NCI-H187 treated with DMSO at 0.1 percent for 48 hours (cell line): ENCODE results near the gene RFX5.
"Not testable (repeated sequence)": the region's sequence is repeated elsewhere in the genome, so short reads cannot be mapped to it uniquely, and the experiment has no call there.

Source experiments
- DNase-seq: peaks from one replicate; lab custom pipeline; 2025; lab: John Stamatoyannopoulos, UW

The RFX5 gene

DNA sequence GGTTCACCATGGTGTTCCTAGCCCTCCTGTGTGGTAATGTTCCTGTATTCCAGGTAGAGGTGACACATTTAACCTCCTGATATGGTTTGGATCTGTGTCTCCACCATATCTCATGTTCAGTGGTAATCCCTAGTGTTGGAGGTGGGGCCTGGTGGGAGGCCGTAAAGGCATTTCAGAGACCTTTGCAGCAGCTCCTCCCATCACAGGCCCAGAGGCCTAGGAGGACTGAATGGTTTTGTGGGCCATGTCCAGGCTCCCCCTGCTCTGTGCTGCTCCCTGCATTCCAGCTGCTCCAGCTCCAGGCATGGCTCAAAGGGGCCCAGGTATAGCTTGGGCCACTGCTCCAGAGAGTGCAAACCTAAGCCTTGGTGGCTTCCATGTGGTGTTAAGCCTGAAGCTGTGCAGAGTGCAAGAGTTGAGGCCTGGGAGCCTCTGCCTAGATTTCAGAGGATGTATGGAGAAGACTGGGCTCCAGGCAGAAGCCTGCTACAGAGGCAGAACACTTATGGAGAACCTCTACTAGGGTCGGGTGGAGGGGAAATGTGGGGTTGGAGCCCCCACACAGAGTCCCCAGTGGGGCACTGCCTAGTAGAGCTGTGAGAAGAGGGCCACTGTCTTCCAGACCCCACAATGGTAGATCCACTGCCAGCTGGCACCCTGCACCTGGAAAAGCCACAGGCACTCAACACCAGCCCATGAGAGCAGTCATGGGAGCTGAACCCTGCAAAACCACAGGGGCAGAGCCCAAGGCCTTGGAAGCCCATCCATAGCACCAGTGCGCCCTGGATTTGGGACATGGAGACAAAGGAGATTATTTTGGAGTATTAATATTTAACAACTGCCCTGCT, 15.5 kb upstream of the RFX5 start:
- no peak for DNase-seq

DNA sequence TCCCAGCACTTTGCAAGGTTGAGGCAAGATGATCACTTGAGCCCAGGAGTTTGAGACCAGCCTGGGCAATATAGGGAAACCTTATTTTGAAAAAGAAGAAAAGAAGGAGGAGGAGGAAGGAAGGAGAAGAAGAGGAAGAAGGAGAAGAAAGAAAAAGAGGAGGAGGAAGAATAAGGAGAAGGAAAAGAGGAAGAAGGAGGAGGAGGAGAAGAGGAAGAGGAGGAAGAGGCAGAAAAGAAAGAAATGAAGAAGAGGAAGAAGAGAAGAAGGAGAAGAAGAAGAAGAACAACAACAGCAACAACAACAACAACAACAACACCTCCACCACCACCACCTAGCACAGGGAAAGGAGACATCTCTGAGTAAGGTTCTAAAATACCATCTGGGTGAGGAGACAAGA, 14.8 kb upstream of the RFX5 start:
- DNase-seq: no peak

DNA sequence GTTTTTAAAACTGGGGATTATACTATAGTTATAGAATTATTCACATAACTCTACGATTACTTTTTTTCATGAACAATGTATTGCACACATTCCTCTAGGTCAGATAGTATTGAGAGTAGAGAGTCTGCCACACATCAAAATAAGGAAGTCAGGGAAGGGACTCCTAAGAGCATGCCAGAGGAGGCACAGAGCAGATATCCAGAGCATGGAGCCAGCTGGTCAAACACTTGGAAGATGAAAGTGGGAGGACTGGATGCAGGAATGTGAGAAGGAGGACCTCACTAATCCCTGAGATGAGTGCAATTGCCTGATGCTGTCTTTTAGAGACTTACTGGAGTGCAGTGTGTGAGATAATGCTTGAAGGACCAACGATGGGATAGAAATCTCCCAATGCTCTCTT, 9.6 kb upstream of the RFX5 start:
- no peak for DNase-seq

DNA sequence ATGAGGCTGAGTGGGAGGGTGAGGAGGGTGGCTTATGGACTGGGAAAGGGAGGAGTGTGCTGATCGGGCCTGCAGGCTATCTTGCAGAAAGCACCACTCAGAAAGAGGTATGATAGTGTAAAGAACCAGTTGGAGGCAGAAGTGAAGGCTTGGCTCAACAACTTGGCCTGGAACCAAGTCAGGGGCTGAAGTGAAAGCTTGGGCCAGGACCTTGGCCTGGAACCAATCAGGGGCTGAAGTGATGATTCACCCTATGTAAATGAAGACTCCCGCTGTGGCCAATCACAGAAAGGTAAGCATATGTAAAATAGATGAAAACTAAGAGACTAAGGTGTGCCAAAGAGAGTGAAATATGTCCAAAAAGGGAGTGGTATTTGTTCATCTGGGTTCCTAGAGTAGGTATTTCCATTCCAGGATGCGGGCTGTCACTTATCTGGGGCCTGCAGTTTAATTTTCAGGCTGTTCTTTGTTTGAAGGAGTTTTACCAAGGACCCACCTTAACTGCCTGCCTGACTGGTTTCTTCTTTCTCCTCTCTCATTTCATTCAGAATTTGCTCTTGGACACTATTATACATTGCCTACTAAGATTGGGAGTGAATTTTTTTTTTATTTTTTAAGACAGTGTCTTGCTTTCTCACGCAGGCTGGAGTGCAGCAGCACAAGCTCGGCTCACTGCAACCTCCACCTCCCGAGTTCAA, 5.1 kb upstream of the RFX5 start:
- DNase-seq: no peak

DNA sequence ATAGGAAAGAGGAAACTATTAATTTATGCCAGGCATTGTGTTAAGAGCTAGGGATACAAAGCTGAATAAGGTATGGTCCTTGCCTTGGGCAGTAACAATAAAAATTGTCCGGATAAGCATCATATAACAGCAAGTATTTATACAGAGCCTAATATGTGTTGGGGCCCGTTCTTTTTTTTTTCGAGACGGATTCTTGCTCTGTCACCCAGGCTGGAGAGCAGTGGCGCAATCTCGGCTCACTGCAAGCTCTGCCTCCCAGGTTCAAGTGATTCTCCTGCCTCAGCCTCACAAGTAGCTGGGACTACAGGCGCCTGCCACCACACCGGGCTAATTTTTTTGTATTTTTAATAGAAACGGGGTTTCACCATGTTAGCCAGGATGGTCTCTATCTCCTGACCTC, 3.3 kb upstream of the RFX5 start:
- not testable (repeated sequence) for DNase-seq

DNA sequence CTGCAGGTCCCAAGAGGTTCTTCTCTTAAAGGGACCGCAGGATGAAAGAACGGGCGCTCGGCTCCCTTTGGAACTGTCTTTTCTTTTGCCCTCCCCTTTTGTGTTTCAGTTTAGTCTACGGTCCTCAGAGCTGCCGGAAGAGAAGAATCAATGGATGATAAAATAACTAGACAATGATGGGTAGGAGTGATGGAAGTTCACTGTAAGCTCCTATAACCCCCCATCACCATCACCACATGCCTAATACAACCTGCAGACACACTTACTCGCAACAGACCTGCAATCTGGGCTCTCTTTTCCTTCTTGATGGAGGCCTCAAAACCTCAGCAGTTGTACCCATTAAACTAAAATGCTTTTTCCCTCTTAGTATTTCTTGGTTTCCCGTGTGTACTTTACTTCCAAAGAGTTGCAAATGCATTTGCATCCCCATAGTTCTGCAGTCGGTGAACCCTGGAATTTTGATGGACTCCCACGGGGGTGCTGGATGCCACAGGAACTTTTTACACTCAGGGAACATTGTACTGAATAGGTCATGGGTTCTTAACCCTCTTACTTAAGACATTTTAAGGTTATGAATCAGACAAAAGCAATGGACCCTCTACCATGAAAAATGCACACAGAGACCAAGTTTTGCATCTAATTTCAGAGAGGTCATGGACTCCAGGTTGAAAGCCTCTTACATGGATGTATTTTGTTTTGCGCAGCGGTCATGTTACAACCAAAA, 633 bp upstream of the RFX5 start:
- DNase-seq: no peak

- DNase-seq: no peak
These were observed 827 bp downstream of the RFX5 start for GRCh38 chr1:151346082-151346768.

DNA sequence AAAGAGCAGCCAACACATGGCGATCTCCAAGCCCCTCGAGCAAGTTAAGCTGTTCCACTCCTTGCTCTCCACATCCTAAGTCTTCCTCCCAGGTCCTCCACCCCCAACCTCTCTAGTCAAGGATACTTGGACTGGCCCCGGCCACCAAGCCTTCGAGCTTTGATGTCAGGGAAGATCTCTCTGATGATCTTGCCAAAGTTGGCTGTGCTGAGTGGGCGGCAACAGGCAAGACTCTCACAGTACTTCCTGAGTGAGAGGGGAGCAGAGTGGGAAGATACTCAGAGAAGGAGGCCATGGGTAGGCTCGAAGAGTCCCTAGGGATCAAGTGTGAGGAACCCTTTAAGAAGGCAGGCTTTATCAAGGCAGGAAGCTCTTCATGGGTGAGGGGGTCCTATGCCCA, 2.8 kb downstream of the RFX5 start:
- DNase-seq: no peak

DNA sequence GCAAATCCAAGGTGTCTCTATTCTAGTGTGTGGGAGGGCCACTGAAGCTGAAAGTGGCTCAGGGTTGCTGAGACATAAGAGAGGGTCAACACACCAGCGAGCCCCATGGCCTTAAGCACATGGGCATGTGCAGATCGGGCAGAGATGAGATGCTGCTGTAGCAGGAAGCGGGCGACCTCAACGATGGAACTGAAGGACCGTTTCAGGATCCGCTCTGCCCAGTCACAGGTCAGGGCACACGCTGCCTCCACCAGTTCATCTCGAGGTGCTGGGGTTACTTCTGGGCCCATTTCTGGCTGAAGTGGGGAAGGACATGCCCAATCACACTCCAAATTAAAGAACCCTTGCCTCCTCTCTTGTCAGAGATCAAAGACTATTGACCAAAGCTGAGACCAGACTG, 3.5 kb downstream of the RFX5 start:
- DNase-seq: no peak

DNA sequence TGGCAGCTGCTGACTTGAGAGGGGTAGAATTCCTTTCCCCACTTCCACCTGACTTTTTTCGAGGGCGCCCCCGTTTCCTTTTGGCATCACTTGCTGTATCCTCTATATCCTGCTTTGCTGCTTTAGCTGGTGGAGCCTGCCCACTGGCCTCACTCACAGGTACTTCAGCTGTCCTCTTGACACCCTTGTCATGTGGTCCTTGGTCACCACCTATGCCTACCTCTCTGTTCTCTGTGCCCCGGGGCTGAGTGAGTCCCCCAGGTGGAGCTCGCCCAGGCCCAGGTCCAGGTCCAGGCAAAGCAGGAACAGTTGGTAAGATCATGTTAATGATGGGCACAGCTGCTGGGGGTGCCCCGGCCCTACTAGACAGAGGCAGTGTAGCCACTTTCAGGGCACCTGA, 4.5 kb downstream of the RFX5 start:
- no peak for DNase-seq

- DNase-seq: no peak
These were observed 5.0 kb downstream of the RFX5 start for GRCh38 chr1:151342021-151342420.

DNA sequence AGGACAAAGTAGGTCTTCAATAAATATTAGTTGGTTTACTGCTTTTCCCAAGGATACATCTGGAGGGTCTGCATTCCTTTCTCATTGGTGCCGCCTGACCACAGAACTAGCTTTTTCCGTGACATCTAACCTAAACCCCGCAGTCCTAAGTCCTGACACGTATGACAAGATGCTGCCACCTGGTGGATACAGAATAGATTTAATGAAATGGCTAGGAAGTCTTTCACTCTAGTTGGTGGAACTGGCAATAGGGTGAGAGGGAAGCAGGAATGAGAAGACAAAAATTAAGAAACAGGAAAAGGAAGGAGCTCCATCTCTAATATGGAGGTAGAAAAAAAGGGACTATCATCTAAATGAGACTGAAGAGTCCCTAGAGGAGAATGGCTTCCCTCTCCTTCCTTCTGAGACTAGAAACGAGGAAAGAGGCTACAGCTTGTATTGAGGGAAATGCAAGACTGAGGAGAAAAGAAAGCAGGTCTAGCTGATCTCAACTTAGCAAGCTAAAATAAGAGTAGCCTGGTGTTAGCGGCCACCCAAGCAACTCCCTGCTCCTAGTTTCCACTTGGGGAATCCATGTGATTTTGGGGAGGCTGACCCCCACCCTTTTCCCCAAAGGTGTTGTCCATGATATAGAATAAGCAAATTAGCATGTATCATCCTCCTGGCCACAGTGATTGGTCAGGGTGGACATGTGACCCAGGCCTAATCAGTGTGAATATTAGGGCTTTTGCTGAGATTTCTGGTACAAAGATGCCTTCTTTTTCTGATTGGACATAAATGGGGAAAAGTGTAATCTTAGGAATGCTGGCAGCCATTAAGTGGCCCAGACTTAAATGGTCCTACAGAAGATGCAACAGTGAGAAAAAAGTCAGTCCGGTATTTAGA, 5.9 kb downstream of the RFX5 start:
- DNase-seq: peak; percentile 74

DNA sequence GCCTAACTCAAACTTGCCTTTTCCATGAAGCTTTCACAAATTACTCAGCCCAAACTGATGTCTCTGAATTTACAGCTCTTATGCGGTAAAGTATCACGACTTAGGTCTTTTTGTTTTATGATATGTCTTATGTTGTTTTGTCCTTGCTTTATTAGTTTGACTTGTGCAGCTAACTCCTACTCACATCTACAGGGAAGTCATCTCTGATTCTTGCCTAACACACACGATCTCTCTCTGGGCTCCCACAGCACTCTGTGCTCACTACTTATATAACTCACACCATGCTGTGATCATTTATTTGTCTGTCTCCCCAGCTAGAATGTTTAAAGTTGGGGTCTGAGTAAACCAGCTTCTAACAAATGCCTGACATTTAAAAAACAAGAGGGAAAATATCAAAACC, 10.5 kb downstream of the RFX5 start:
- DNase-seq: no peak

GRCh38 chr1:151334822-151335221, 12.2 kb downstream of the RFX5 start:
- no peak for DNase-seq

DNA sequence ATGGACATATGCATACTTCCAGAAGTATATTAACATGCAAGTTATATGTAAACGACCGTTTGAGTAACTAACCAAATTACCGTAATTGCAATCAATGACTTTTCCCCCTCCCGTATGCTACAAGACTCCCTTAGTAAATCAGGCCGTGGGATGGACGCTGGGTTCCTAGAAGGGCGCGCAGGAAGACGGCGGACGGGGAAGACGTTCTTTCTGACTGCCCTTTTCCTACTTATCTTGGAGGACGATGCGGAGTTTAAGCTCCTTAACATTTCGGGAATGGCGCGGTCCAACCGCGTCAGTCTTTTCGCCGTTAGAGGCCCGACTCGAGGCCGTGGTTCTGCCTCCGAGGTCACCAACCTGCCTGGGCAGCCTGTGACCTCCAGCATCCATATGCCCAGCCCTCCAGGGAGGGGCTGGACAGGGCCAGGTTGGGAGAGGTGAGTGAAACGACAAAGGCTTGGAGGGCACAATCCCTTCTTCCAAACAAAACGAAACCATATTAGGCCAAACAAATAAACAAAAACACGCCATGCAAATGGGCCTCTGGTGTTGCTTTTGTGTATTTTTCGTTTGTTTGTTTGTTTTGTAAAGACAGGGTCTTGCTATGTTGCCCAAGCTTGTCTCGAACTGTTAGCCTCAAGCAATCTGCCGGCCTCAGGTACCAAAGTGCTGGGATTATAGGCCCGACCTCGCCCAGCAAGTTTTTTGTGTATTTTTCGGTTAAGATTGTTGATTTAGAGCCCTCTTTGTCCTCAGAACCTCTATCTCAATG, 19.0 kb downstream of the RFX5 start:
- DNase-seq: no peak

DNA sequence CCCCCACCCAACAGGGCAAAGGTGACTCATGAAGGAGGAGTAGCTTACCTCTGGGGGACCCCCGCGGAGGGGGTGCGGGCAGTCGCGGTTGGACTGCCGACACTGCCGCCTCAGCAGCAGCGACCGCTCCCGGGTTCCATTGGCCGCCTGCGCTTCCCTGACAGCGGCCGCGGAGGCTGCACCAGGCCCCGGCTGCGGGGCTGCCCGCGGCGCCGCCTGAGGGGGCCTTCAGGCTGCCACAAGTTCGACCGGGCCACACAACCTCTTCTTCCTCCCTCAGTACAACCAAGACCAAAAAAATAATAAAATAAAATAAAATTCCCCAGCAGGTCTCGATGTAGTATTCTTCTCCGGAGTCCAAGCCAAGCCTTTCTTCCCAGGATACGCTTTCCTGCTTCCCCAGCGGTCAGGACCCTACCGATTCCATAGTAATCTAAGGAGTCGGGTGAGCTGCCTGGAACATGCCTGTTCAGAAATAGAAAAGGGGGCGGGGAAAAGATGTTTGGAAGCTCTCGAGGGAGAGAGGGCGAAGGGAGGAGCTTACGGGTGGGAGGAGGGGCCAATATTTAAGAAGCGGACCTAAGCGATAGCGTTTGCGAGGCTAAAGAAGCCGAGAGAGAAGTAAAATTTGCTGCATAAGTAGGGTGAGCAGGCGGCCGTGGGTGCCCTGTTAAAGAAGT, 19.7 kb downstream of the RFX5 start, which contains the start of gene PI4KB:
PI4KB (minus strand) TSS at position 194 of the 680 bp plus-strand sequence. CDS start 10,935 bp downstream, outside the sequence.
- peak; percentile 100 for DNase-seq

- no peak for DNase-seq
These were observed 20.3 kb downstream of the RFX5 start for GRCh38 chr1:151326619-151327222.

DNA sequence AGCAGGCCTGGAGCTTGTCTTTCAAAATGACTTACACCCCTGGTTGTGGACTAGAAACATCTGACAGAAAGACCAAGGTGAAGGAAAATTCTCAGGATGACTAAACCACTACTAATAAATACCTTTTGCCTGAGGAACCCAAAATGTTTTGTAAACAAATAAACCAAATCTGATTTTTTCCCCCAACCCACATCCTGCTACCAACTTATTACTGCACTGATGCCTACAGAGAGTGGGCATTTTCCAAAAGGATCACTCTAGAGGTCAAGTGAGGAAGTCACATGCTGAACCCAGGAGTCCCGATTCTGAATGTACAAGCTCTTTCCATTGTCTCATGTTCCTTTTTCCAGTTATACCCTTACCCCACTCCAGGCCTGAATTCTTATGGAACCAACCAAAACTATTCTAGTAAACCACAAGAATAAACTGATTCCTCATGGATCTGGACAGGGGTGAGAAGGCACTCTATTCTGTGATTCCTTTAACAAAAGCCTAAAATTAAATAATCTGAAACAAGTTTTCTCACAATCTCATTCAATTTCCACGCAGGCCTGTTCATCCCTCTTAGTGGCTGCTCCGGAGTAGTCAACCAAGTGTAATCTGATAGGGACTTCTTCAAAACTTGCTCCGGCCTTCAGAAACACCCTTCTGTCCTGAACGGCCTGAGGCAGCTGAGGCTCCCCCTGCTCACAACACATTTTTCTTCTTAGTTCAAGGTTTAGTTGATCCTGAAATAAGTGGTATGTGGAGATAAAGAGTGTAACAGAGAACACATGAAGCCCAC, 21.2 kb downstream of the RFX5 start:
- no peak for DNase-seq

- no peak for DNase-seq
These were observed 21.8 kb downstream of the RFX5 start for GRCh38 chr1:151325231-151325630.
